Right lobe of liver (tissue), 4 donors: ENCODE data around the gene SERPINB2.

Experiments used
- CTCF ChIP-seq, 4 donors: fragments of 200-600 bp in 3 of 4; fragments of 450-650 bp in 1 of 4; IDR thresholded peaks; one replicate each; pipeline versions ENCODE4 v1.5.1 to v1.8.0; 2016 to 2022; ENCODE audit warnings: antibody characterized with exemption in 4 of 4, mild to moderate bottlenecking in 2 of 4
- POLR2A ChIP-seq: fragments of 450-650 bp; IDR thresholded peaks from one replicate; pipeline ENCODE4 v1.6.1; 2017; ENCODE audit warnings: antibody characterized with exemption, mild to moderate bottlenecking
- donor health status: DM: no; HTN: no; CAD: no.
- donor health status: DM: no; HTN: no; CAD: no.
- donor health status: DM: no; HTN: yes; CAD: no.

GRCh38 chr18:63951302-63951705 is 63.8 kb downstream of the SERPINB2 start:
- no peak for TF ChIP-seq POLR2A
- no peak for TF ChIP-seq CTCF (IDR thresholded peaks at IDR 0.05)
